K562 (cell line): ENCODE measurements around the gene ABR. TPM values are rescaled to one million over a fixed set of nuclear protein-coding genes. Genes with fewer than 3 reads are reported as not detected.

Experiments used
- ATAC-seq: fragments of 200-7000 bp; cut with Tn5 transposase; 3 replicates; pipeline ENCODE4 v1.9.1; 2020; ENCODE audit warnings: moderate library complexity
- BruUV-seq: library from RNA; stranded (reverse); fragments of 400-500 nt; replicated peaks from 2 replicates; lab custom pipeline; 2021; lab: Mats Ljungman, UMichigan
- CTCF ChIA-PET: fragments of 300-600 bp; formaldehyde crosslinking; extraction: SDS; loops from one replicate; lab custom pipeline; 2021; ENCODE audit warnings: low intra/inter-chr PET ratio; lab: Yijun Ruan, JAX
- POLR2A ChIA-PET: fragments of 300-600, 350-650 bp; sonication (Branson Sonifier 250); formaldehyde crosslinking; extraction: SDS; loops from one replicate; lab custom pipeline; 2021; ENCODE audit warnings: antibody characterized with exemption, inconsistent platforms; lab: Yijun Ruan, JAX
- DNase-seq, 4 experiments: peaks; one replicate each; pipeline versions ENCODE4 v3.0.0 to v3.0.0-alpha.2; 2011 to 2018; ENCODE audit warnings: low spot score in 3 of 4, mixed read lengths in 3 of 4; ENCODE audit errors: extremely low read depth in 1 of 4
- FAIRE-seq: peaks from 2 replicates; lab custom pipeline; 2011; peaks lifted over from hg19 to GRCh38; lab: Jason Lieb, UNC
- H2AFZ ChIP-seq: 2 replicates; pipeline ENCODE4 v1.6.0; 2011; ENCODE audit warnings: low read depth, low read length, control low read depth, inconsistent platforms
- H3K27ac ChIP-seq: fragments of 200-600 bp; 3 replicates; pipeline ENCODE4 v1.8.0; 2011; ENCODE audit warnings: low read depth, mild to moderate bottlenecking, control low read depth, inconsistent platforms, low read length, moderate library complexity, mixed read lengths; ENCODE audit errors: extremely low read depth
- H3K27me3 ChIP-seq, 2 experiments: fragments of 300-600 bp in 1 of 2; 2 replicates in 1 of 2; 3 replicates in 1 of 2; pipeline versions ENCODE4 v1.6.0 to v1.8.0; 2011; ENCODE audit warnings: inconsistent platforms in 2 of 2, low read length in 2 of 2, mild to moderate bottlenecking in 1 of 2, mixed read lengths in 1 of 2, moderate library complexity in 1 of 2; ENCODE audit not compliant: control insufficient read depth in 2 of 2, insufficient read depth in 2 of 2
- H3K36me3 ChIP-seq: fragments of 300-600 bp; 3 replicates; pipeline ENCODE4 v1.8.0; 2011; ENCODE audit warnings: mild to moderate bottlenecking, low read length, inconsistent platforms; ENCODE audit not compliant: control insufficient read depth, insufficient read depth
- H3K4me1 ChIP-seq, 2 experiments: fragments of 200-600 bp in 1 of 2; replicated peaks in 1 of 2; 2 replicates in 1 of 2; 3 replicates in 1 of 2; pipeline versions ENCODE4 v1.5.1 to v1.8.0; 2011; ENCODE audit warnings: inconsistent platforms in 2 of 2, low read length in 2 of 2, mild to moderate bottlenecking in 1 of 2, mixed read lengths in 1 of 2, moderate library complexity in 1 of 2; ENCODE audit not compliant: control insufficient read depth in 2 of 2, insufficient read depth in 2 of 2
- H3K4me2 ChIP-seq: 2 replicates; pipeline ENCODE4 v1.6.1; 2011; ENCODE audit warnings: low read length, control low read depth, inconsistent platforms, mixed read lengths; ENCODE audit not compliant: insufficient read depth
- H3K4me3 ChIP-seq: fragments of 200-600 bp; sonication (generic), shearing (Covaris generic); 2 replicates; pipeline ENCODE4 v1.5.1; 2016; ENCODE audit warnings: control low read depth, inconsistent platforms
- H3K79me2 ChIP-seq: fragments of 200-600 bp; 3 replicates; pipeline ENCODE4 v1.8.0; 2011; ENCODE audit warnings: low read length, inconsistent platforms; ENCODE audit not compliant: control insufficient read depth, insufficient read depth
- H3K9ac ChIP-seq, 2 experiments: 2 replicates each; pipeline versions ENCODE4 v1.6.0 to v1.6.1; 2011; ENCODE audit warnings: low read depth in 2 of 2, low read length in 2 of 2, control low read depth in 1 of 2, inconsistent platforms in 1 of 2, mild to moderate bottlenecking in 1 of 2, mixed read lengths in 1 of 2; ENCODE audit not compliant: insufficient read depth in 1 of 2
- H3K9me1 ChIP-seq: one replicate; pipeline ENCODE4 v1.6.0; 2011; ENCODE audit warnings: inconsistent platforms, mild to moderate bottlenecking, low read length, moderate library complexity; ENCODE audit not compliant: control insufficient read depth, insufficient read depth
- H3K9me3 ChIP-seq: replicated peaks from 2 replicates; pipeline ENCODE4 v1.5.1; 2011; ENCODE audit warnings: low read depth, low read length, inconsistent platforms; ENCODE audit not compliant: control insufficient read depth, insufficient read depth
- H4K20me1 ChIP-seq: replicated peaks from 2 replicates; pipeline ENCODE4 v1.6.1; 2011; ENCODE audit warnings: low read length, inconsistent platforms, mixed read lengths; ENCODE audit not compliant: control insufficient read depth, insufficient read depth
- BACH1 ChIP-seq: fragments of 200-800 bp; sonication (Bioruptor generic); IDR thresholded peaks from 2 replicates; pipeline ENCODE4 v1.6.1; 2016; ENCODE audit warnings: missing genetic modification characterization, missing compliant biosample characterization
- GTF2E2 ChIP-seq: fragments of 200-800 bp; sonication (Bioruptor generic); IDR thresholded peaks from 2 replicates; pipeline ENCODE4 v1.6.1; 2016; ENCODE audit warnings: missing genetic modification characterization, missing compliant biosample characterization
- KLF13 ChIP-seq: fragments of 450-650 bp; IDR thresholded peaks from 2 replicates; pipeline ENCODE4 v1.6.1; 2016; ENCODE audit warnings: missing genetic modification characterization, low read depth, mild to moderate bottlenecking, missing compliant biosample characterization, moderate library complexity, borderline replicate concordance
- STAG1 ChIP-seq: sonication (generic); formaldehyde crosslinking; IDR thresholded peaks from 2 replicates; pipeline ENCODE4 v1.5.0; 2020; ENCODE audit warnings: missing genetic modification reagents, borderline replicate concordance
- WGBS: fragments of 100-300 bp; shearing (Covaris generic); methylation state at CpG from one replicate; pipeline ENCODE4 v1.1.6; 2016; ENCODE audit warnings: low coverage, mixed read lengths; ENCODE audit not compliant: insufficient coverage; ENCODE audit errors: missing lambda C conversion rate; 5-methylcytosine and 5-hydroxymethylcytosine counted together
- in situ Hi-C: fragments of 300-500 bp; cut with MboI; formaldehyde crosslinking; loops from 4 replicates; pipeline ENCODE4 v1.15.0; 2018; ENCODE audit warnings: inconsistent platforms, mixed read lengths
- intact Hi-C: fragments of 100-400 bp; cut with micrococcal nuclease; formaldehyde crosslinking; loops from 2 replicates; pipeline ENCODE4 v1.14.2; 2022
- polyA plus RNA-seq, 8 experiments: library from polyadenylated mRNA; depleted of rRNA in 4 of 8; stranded (reverse) in 5 of 8; unstranded in 3 of 8; fragments of >200 nt; fragmentation: Nextera tagmentation in 2 of 8; fragmentation: Illumina TruSeq in 1 of 8; extraction: Ambion mirVana in 2 of 8; extraction: Trizol in 1 of 8; gene quantifications; 2 replicates each; pipeline versions ENCODE4 v1.2.1 to v1.2.3, GENCODE V29; 2011 to 2014; ENCODE audit warnings: inconsistent platforms in 1 of 8, missing spikeins in 1 of 8
- total RNA-seq, 7 experiments: library from RNA; depleted of rRNA in 6 of 7; stranded (reverse); fragments of >200 nt in 6 of 7; fragmentation: Illumina TruSeq in 2 of 7; extraction: Trizol in 2 of 7; gene quantifications; 2 replicates each; pipeline versions ENCODE4 v1.2.1 to v1.2.3, GENCODE V29; 2011 to 2021; ENCODE audit warnings: low replicate concordance in 1 of 7
- TF ChIP-seq, protein P1 (sequence below): IDR thresholded peaks from 2 replicates; pipeline ENCODE4 v1.6.1; 2011; ENCODE audit warnings: borderline replicate concordance, low read depth, mild to moderate bottlenecking, moderate library complexity, low read length; ENCODE audit not compliant: insufficient read depth, poor library complexity, severe bottlenecking

ABR gene
- total and polyA plus RNA-seq, 9 of the 15 experiments (the other 6 are each of a cell fraction or from before 2014, with no cell fraction given): 0.07 to 1.6 (median 0.37) TPM; not detected in 1

DNA sequence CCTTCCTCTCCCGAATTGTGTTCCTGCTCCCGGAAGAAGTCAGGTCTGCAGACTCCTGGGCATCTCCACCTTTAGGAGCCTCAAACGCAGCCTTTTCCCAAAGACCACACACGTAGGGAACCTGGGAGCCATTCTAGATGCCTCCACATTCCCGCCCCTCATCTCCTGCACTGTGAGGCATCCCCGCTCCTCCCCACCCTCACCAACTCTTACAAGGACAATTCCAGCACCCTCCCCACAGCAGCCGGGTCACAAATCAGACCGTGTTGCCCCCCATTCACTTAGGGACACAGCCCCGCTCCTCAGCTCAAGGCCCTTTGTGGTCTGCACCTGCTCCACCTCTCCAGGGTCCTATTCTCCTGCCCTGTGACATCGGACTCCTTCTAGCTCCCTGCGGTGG lies 49.6 kb downstream of the ABR start:
- FAIRE-seq: no peak
- intact Hi-C loops: no loop called here
- CTCF ChIA-PET: no interaction called here

More for the DNA sequence above, 49.6 kb downstream of the ABR start:
- TF ChIP-seq KLF13 (no peak), GTF2E2 (tag) (no peak), STAG1 (no peak), BACH1 (tag) (no peak)
- TF ChIP-seq, protein P1, sequence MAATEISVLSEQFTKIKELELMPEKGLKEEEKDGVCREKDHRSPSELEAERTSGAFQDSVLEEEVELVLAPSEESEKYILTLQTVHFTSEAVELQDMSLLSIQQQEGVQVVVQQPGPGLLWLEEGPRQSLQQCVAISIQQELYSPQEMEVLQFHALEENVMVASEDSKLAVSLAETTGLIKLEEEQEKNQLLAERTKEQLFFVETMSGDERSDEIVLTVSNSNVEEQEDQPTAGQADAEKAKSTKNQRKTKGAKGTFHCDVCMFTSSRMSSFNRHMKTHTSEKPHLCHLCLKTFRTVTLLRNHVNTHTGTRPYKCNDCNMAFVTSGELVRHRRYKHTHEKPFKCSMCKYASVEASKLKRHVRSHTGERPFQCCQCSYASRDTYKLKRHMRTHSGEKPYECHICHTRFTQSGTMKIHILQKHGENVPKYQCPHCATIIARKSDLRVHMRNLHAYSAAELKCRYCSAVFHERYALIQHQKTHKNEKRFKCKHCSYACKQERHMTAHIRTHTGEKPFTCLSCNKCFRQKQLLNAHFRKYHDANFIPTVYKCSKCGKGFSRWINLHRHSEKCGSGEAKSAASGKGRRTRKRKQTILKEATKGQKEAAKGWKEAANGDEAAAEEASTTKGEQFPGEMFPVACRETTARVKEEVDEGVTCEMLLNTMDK: no peak
- Histone ChIP-seq H3K79me2 (no peaks in the 10 kb centered on the region), H3K4me1 (peaks cover 0 to 9% of the 10 kb centered on the region in 2 experiments; a peak in 2 of 5 replicates), H3K27me3 (peaks cover 14 to 39% of the 10 kb centered on the region in 2 experiments; a peak in 3 of 5 replicates), H3K9me3 (no peaks in the 10 kb centered on the region), H3K36me3 (no peaks in the 10 kb centered on the region), H3K9me1 (no peaks in the 10 kb centered on the region), H3K4me2 (no peak overlapping the region), H4K20me1 (no peaks in the 10 kb centered on the region; the same call in 1 of the 2 replicates), H3K9ac (no peak overlapping the region), H3K4me3 (no peak overlapping the region), H3K27ac (no peak overlapping the region), H2AFZ (no peak overlapping the region)
- 0% methylated on average over 9 of the region's 11 CpGs for WGBS
- BruUV-seq: no TSS peak
- DNase-seq (no peak), ATAC-seq (no peak)
- POLR2A ChIA-PET: no interaction called here
- in situ Hi-C loops: no loop called here
